ENCODE measurements around the gene EID3. TPM values are rescaled to one million over a fixed set of nuclear protein-coding genes. Genes with fewer than 3 reads are reported as not detected.

The EID3 gene
- total RNA-seq, 1 experiment from 2014 or later, result 3.2 TPM

GRCh38 chr12:104275689-104276088 lies 27.9 kb upstream of the EID3 start:
- no peaks in the 10 kb centered on the region for H3K36me3 ChIP-seq (ENCODE audit: control insufficient read depth, insufficient read depth, low read length)
- BruUV-seq (replicated peaks), result no TSS peak
- TF ChIP-seq, protein P1, sequence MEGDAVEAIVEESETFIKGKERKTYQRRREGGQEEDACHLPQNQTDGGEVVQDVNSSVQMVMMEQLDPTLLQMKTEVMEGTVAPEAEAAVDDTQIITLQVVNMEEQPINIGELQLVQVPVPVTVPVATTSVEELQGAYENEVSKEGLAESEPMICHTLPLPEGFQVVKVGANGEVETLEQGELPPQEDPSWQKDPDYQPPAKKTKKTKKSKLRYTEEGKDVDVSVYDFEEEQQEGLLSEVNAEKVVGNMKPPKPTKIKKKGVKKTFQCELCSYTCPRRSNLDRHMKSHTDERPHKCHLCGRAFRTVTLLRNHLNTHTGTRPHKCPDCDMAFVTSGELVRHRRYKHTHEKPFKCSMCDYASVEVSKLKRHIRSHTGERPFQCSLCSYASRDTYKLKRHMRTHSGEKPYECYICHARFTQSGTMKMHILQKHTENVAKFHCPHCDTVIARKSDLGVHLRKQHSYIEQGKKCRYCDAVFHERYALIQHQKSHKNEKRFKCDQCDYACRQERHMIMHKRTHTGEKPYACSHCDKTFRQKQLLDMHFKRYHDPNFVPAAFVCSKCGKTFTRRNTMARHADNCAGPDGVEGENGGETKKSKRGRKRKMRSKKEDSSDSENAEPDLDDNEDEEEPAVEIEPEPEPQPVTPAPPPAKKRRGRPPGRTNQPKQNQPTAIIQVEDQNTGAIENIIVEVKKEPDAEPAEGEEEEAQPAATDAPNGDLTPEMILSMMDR (IDR thresholded peaks at IDR 0.05; ENCODE audit: insufficient read depth in 1 of 2, low read depth in 1 of 2, low read length in 1 of 2, severe bottlenecking in 1 of 2, unreplicated experiment in 1 of 2), result no peak
- H3K4me3 Mint-ChIP-seq (ENCODE audit: unreplicated experiment), result no peak overlapping the region
- peaks cover 6% of the 10 kb centered on the region for H3K9me3 Mint-ChIP-seq (ENCODE audit: unreplicated experiment)
- CTCF ChIA-PET, result no interaction called here
- POLR2A ChIA-PET, result interaction anchor here (1.2 to 2.2 kb wide), 2 partner anchors 12 to 138 kb away, joined by 3 to 19 read pairs; partner anchors contain the start of gene NFYB
- H3K36me3 Mint-ChIP-seq (ENCODE audit: insufficient read depth, unreplicated experiment), result no peaks in the 10 kb centered on the region
- H3K9me3 ChIP-seq, result no peaks in the 10 kb centered on the region
- intact Hi-C loops (cut with micrococcal nuclease; ENCODE audit: unreplicated experiment), result no loop called here
- no peak for DNase-seq
- H3K27me3 Mint-ChIP-seq (ENCODE audit: insufficient read depth, unreplicated experiment), result no peaks in the 10 kb centered on the region
- H3K4me1 ChIP-seq, result peaks cover 3% of the 10 kb centered on the region
- H3K27ac Mint-ChIP-seq (ENCODE audit: unreplicated experiment), result no peak overlapping the region
- H3K4me3 ChIP-seq (ENCODE audit: low read depth, low read length), result no peak overlapping the region
- H3K4me1 Mint-ChIP-seq (ENCODE audit: low read depth, unreplicated experiment), result peaks cover 5% of the 10 kb centered on the region
- H3K27me3 ChIP-seq (replicated peaks; ENCODE audit: control insufficient read depth, insufficient read depth, low read length), result no peaks in the 10 kb centered on the region

- BruUV-seq (replicated peaks), result no TSS peak
- no peaks in the 10 kb centered on the region for H3K9me3 ChIP-seq
- H3K9me3 Mint-ChIP-seq (ENCODE audit: unreplicated experiment), result peaks cover 6% of the 10 kb centered on the region
- no peaks in the 10 kb centered on the region for H3K36me3 Mint-ChIP-seq (ENCODE audit: insufficient read depth, unreplicated experiment)
- H3K4me1 Mint-ChIP-seq (ENCODE audit: low read depth, unreplicated experiment), result peaks cover 10% of the 10 kb centered on the region
- no peak overlapping the region for H3K27ac Mint-ChIP-seq (ENCODE audit: unreplicated experiment)
- intact Hi-C loops (cut with micrococcal nuclease; ENCODE audit: unreplicated experiment), result no loop called here
- TF ChIP-seq, protein P1 (IDR thresholded peaks at IDR 0.05; ENCODE audit: insufficient read depth in 1 of 2, low read depth in 1 of 2, low read length in 1 of 2, severe bottlenecking in 1 of 2, unreplicated experiment in 1 of 2), result no peak
- peaks cover 3% of the 10 kb centered on the region for H3K4me1 ChIP-seq
- H3K27me3 Mint-ChIP-seq (ENCODE audit: insufficient read depth, unreplicated experiment), result no peaks in the 10 kb centered on the region
- H3K4me3 Mint-ChIP-seq (ENCODE audit: unreplicated experiment), result no peak overlapping the region
- H3K36me3 ChIP-seq (ENCODE audit: control insufficient read depth, insufficient read depth, low read length), result no peaks in the 10 kb centered on the region
- H3K4me3 ChIP-seq (ENCODE audit: low read depth, low read length), result no peak overlapping the region
- POLR2A ChIA-PET, result interaction anchor here (1.2 to 2.2 kb wide), 2 partner anchors 11 to 138 kb away, joined by 3 to 19 read pairs; partner anchors contain the start of gene NFYB
- CTCF ChIA-PET, result no interaction called here
- no peaks in the 10 kb centered on the region for H3K27me3 ChIP-seq (replicated peaks; ENCODE audit: control insufficient read depth, insufficient read depth, low read length)
- DNase-seq, result no peak
Observed at GRCh38 chr12:104276273-104277131, 27.0 kb upstream of the EID3 start.

DNA sequence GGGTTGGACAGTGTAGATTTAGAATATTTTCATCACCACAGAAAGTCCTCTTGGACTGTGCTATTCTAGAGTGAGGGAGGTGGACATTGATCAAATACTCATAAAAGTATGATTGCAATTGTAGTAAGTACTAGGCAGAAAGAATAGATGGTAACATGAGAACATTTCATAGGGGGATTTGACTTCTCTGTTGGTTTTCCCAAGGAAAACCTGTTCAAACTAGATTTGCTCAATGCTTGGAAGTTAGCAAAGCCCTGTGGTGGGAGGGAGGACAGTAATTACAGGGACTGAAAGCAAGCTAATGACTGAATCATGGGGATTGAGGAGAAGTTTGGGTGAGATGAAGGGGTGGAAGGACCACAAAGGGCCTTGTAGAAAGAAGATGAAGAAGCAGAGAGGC lies 24.4 kb upstream of the EID3 start:
- ChIA-PET POLR2A (no interaction called here), CTCF (no interaction called here)
- peaks cover 5% of the 10 kb centered on the region for H3K4me1 Mint-ChIP-seq (ENCODE audit: low read depth, unreplicated experiment)
- Histone ChIP-seq H3K4me3 (ENCODE audit: low read depth, low read length) (no peak overlapping the region), H3K36me3 (ENCODE audit: control insufficient read depth, insufficient read depth, low read length) (no peaks in the 10 kb centered on the region), H3K27me3 (replicated peaks; ENCODE audit: control insufficient read depth, insufficient read depth, low read length) (no peaks in the 10 kb centered on the region), H3K9me3 (no peaks in the 10 kb centered on the region), H3K4me1 (peaks cover 3% of the 10 kb centered on the region)
- no peak for DNase-seq
- no peaks in the 10 kb centered on the region for H3K36me3 Mint-ChIP-seq (ENCODE audit: insufficient read depth, unreplicated experiment)
- BruUV-seq (replicated peaks), result no TSS peak
- no peak overlapping the region for H3K4me3 Mint-ChIP-seq (ENCODE audit: unreplicated experiment)
- TF ChIP-seq, protein P1 (IDR thresholded peaks at IDR 0.05; ENCODE audit: insufficient read depth in 1 of 2, low read depth in 1 of 2, low read length in 1 of 2, severe bottlenecking in 1 of 2, unreplicated experiment in 1 of 2), result no peak
- no peaks in the 10 kb centered on the region for H3K9me3 Mint-ChIP-seq (ENCODE audit: unreplicated experiment)
- H3K27ac Mint-ChIP-seq (ENCODE audit: unreplicated experiment), result no peak overlapping the region
- intact Hi-C loops (cut with micrococcal nuclease; ENCODE audit: unreplicated experiment), result no loop called here
- H3K27me3 Mint-ChIP-seq (ENCODE audit: insufficient read depth, unreplicated experiment), result no peaks in the 10 kb centered on the region

Measured in Caco-2 (cell line).